ENCODE data around the gene MLF1. TPM values are rescaled to one million over a fixed set of nuclear protein-coding genes. Genes with fewer than 3 reads are reported as not detected.

The MLF1 gene
- total RNA-seq, 1 experiment from 2014 or later: 55.5 TPM

- H3K9me2 ChIP-seq (ENCODE audit: insufficient read depth): no peaks in the 10 kb centered on the region
- intact Hi-C loops (cut with micrococcal nuclease; ENCODE audit: unreplicated experiment): no loop called here
- H3K79me2 ChIP-seq (ENCODE audit: low read depth): no peaks in the 10 kb centered on the region
- ChIA-PET POLR2A (ENCODE audit: unreplicated experiment) (no interaction called here), CTCF (interaction anchor here (0.6 kb wide), 1 partner anchor 1987 kb away, joined by 4 read pairs; no protein-coding TSS in a partner anchor)
- no peaks in the 10 kb centered on the region for H3K9me3 ChIP-seq (ENCODE audit: insufficient read depth, low read depth)
- no peak overlapping the region for H3K4me2 ChIP-seq
- no peaks in the 10 kb centered on the region for H3K36me3 ChIP-seq (ENCODE audit: low read depth)
- H3K27me3 ChIP-seq (ENCODE audit: insufficient read depth, low read depth): no peaks in the 10 kb centered on the region
- DNase-seq: no peak
- no peak overlapping the region for H3K27ac ChIP-seq
- no peak overlapping the region for H3K4me3 ChIP-seq
- no peaks in the 10 kb centered on the region for H3K4me1 ChIP-seq (replicated peaks; ENCODE audit: insufficient read depth)
- H4K20me1 ChIP-seq (ENCODE audit: insufficient read depth): 0 out of 2 replicates have a peak, but pooled peaks cover 4% of the 10 kb centered on the region
- TF ChIP-seq CTCF (conservative IDR thresholded peaks at IDR 0.05) (no peak), EZH2 (IDR thresholded peaks at IDR 0.05; ENCODE audit: low read depth) (no peak)
- H2AFZ ChIP-seq: no peak overlapping the region
- no peaks in the 10 kb centered on the region for H3F3A ChIP-seq (ENCODE audit: insufficient read depth, low read depth)
- BruUV-seq (replicated peaks): no TSS peak
These were observed 42.8 kb upstream of the MLF1 start for GRCh38 chr3:158528076-158528674.

- no peaks in the 10 kb centered on the region for H3K9me2 ChIP-seq (ENCODE audit: insufficient read depth)
- no peak overlapping the region for H3K27ac ChIP-seq
- CTCF ChIA-PET: interaction anchor here (1.0 kb wide), 3 partner anchors 925 to 999 kb away, joined by 3 to 7 read pairs (median 4); no protein-coding TSS in a partner anchor
- no peak overlapping the region for H3K4me3 ChIP-seq
- POLR2A ChIA-PET (ENCODE audit: unreplicated experiment): no interaction called here
- TF ChIP-seq CTCF (conservative IDR thresholded peaks at IDR 0.05) (no peak), EZH2 (IDR thresholded peaks at IDR 0.05; ENCODE audit: low read depth) (no peak)
- DNase-seq: no peak
- intact Hi-C loops (cut with micrococcal nuclease; ENCODE audit: unreplicated experiment): loop anchor here (10.0 kb wide), 4 partner anchors 427 to 1357 kb away; partner anchors contain the start of gene SHOX2
- no peaks in the 10 kb centered on the region for H3K27me3 ChIP-seq (ENCODE audit: insufficient read depth, low read depth)
- BruUV-seq (replicated peaks): no TSS peak
- H3F3A ChIP-seq (ENCODE audit: insufficient read depth, low read depth): no peaks in the 10 kb centered on the region
- no peaks in the 10 kb centered on the region for H3K9me3 ChIP-seq (ENCODE audit: insufficient read depth, low read depth)
- no peaks in the 10 kb centered on the region for H3K79me2 ChIP-seq (ENCODE audit: low read depth)
- no peak overlapping the region for H2AFZ ChIP-seq
- 0 out of 2 replicates have a peak, but pooled peaks cover 4% of the 10 kb centered on the region for H4K20me1 ChIP-seq (ENCODE audit: insufficient read depth)
- no peak overlapping the region for H3K4me2 ChIP-seq
- no peaks in the 10 kb centered on the region for H3K36me3 ChIP-seq (ENCODE audit: low read depth)
- H3K4me1 ChIP-seq (replicated peaks; ENCODE audit: insufficient read depth): no peaks in the 10 kb centered on the region
These were observed 39.7 kb upstream of the MLF1 start for GRCh38 chr3:158531334-158531733.

GRCh38 chr3:158532099-158532734 lies 38.8 kb upstream of the MLF1 start:
- Histone ChIP-seq H3K9me3 (ENCODE audit: insufficient read depth, low read depth) (no peaks in the 10 kb centered on the region), H3K79me2 (ENCODE audit: low read depth) (no peaks in the 10 kb centered on the region), H3F3A (ENCODE audit: insufficient read depth, low read depth) (no peaks in the 10 kb centered on the region), H3K4me1 (replicated peaks; ENCODE audit: insufficient read depth) (no peaks in the 10 kb centered on the region), H3K4me2 (no peak overlapping the region), H3K27ac (no peak overlapping the region), H3K27me3 (ENCODE audit: insufficient read depth, low read depth) (no peaks in the 10 kb centered on the region), H3K4me3 (no peak overlapping the region), H3K36me3 (ENCODE audit: low read depth) (no peaks in the 10 kb centered on the region), H4K20me1 (ENCODE audit: insufficient read depth) (0 out of 2 replicates have a peak, but pooled peaks cover 4% of the 10 kb centered on the region), H2AFZ (no peak overlapping the region), H3K9me2 (ENCODE audit: insufficient read depth) (no peaks in the 10 kb centered on the region)
- no TSS peak for BruUV-seq (replicated peaks)
- ChIA-PET CTCF (interaction anchor here (1.0 kb wide), 3 partner anchors 926 to 999 kb away, joined by 3 to 7 read pairs (median 4); no protein-coding TSS in a partner anchor), POLR2A (ENCODE audit: unreplicated experiment) (no interaction called here)
- intact Hi-C loops (cut with micrococcal nuclease; ENCODE audit: unreplicated experiment): loop anchor here (1.0 to 10.0 kb wide), 8 partner anchors 427 to 1357 kb away; partner anchors contain the start of gene SHOX2
- TF ChIP-seq EZH2 (IDR thresholded peaks at IDR 0.05; ENCODE audit: low read depth) (no peak), CTCF (conservative IDR thresholded peaks at IDR 0.05) (peak; percentile 85)
- DNase-seq: peak; percentile 14 to 36
